Thyroid gland (tissue), 4 donors: ENCODE results near the gene IQSEC1. TPM values are rescaled to one million over a fixed set of nuclear protein-coding genes. Genes with fewer than 3 reads are reported as not detected.

ENCODE experiments used
- DNase-seq, 2 donors: peaks; one replicate each; pipeline ENCODE4 v3.0.0-alpha.2; 2019
- H3K27ac ChIP-seq, 3 donors: fragments of 200-600 bp; sonication (generic); 1 replicate in 2 of 3; 2 replicates in 1 of 3; pipeline ENCODE4 v1.5.1; 2016 to 2019; ENCODE audit warnings: mild to moderate bottlenecking in 1 of 3, moderate library complexity in 1 of 3
- H3K27me3 ChIP-seq: fragments of 200-600 bp; sonication (generic); one replicate; pipeline ENCODE4 v1.5.1; 2019
- H3K36me3 ChIP-seq, 2 donors: fragments of 200-600 bp; sonication (generic); one replicate each; pipeline ENCODE4 v1.5.1; 2016 to 2019
- H3K4me1 ChIP-seq, 2 donors: fragments of 200-600 bp; sonication (generic); one replicate each; pipeline ENCODE4 v1.5.1; 2017 to 2019
- H3K4me3 ChIP-seq, 3 donors: fragments of 200-600 bp; sonication (generic); replicated peaks in 1 of 3; 1 replicate in 2 of 3; 2 replicates in 1 of 3; pipeline ENCODE4 v1.5.1; 2016; ENCODE audit warnings: mild to moderate bottlenecking in 1 of 3
- H3K9me3 ChIP-seq: fragments of 200-600 bp; sonication (generic); one replicate; pipeline ENCODE4 v1.5.1; 2017
- CTCF ChIP-seq, 6 experiments: fragments of 200-600 bp in 3 of 6; fragments of 450-650 bp in 3 of 6; sonication (generic) in 3 of 6; IDR thresholded peaks; one replicate each; pipeline ENCODE4 v1.5.1; 2016 to 2019; ENCODE audit warnings: antibody characterized with exemption in 6 of 6, mild to moderate bottlenecking in 2 of 6, inconsistent platforms in 1 of 6, moderate library complexity in 1 of 6
- POLR2A ChIP-seq, 2 donors: fragments of 450-650 bp; IDR thresholded peaks; one replicate each; pipeline ENCODE4 v1.6.1; 2017; ENCODE audit warnings: antibody characterized with exemption in 2 of 2, mild to moderate bottlenecking in 2 of 2, moderate library complexity in 1 of 2
- WGBS, 2 donors: methylation state at CpG; one replicate each; pipeline ENCODE4 v1.1.5; 2017; 5-methylcytosine and 5-hydroxymethylcytosine counted together
- intact Hi-C: fragments of 100-400 bp; cut with DNase I; formaldehyde crosslinking; loops from one replicate; pipeline ENCODE4 v1.15.1; 2023
- total RNA-seq, 4 donors: library from RNA; depleted of rRNA; stranded (reverse); fragments of >200 nt; gene quantifications; one replicate each; pipeline ENCODE4 v1.2.3, GENCODE V29; 2016

The IQSEC1 gene
- total RNA-seq, 4 donors from 2014 or later, result 37.1 to 48.3 (median 38.9) TPM

GRCh38 chr3:13055634-13056033 is 17.6 kb downstream of the IQSEC1 start:
- WGBS, 2 donors, result 92 to 95% methylated on average over 4 to 7 of the region's 7 CpGs
- DNase-seq, result no peak
- Histone ChIP-seq H3K4me3 (no peak overlapping the region), H3K27ac (no peak overlapping the region), H3K27me3 (no peaks in the 10 kb centered on the region), H3K9me3 (no peaks in the 10 kb centered on the region), H3K36me3 (no peaks in the 10 kb centered on the region), H3K4me1 (peaks cover 0 to 5% of the 10 kb centered on the region in 2 donors)
- TF ChIP-seq POLR2A (IDR thresholded peaks at IDR 0.05), result no peak
- no peak for TF ChIP-seq CTCF (IDR thresholded peaks at IDR 0.05)
- intact Hi-C loops, result no loop called here

- Histone ChIP-seq H3K27me3 (no peaks in the 10 kb centered on the region), H3K9me3 (no peaks in the 10 kb centered on the region), H3K4me1 (peaks cover 0 to 5% of the 10 kb centered on the region in 2 donors), H3K27ac (no peak overlapping the region), H3K4me3 (no peak overlapping the region), H3K36me3 (no peaks in the 10 kb centered on the region)
- TF ChIP-seq POLR2A (IDR thresholded peaks at IDR 0.05), result no peak
- no peak for TF ChIP-seq CTCF (IDR thresholded peaks at IDR 0.05)
- DNase-seq, result no peak
- 80 to 82% methylated on average over 14 to 17 of the region's 31 CpGs for WGBS, 2 donors
- intact Hi-C loops, result no loop called here
These were observed 18.6 kb downstream of the IQSEC1 start for GRCh38 chr3:13054341-13055285.

GRCh38 chr3:13053893-13054292 is 19.3 kb downstream of the IQSEC1 start:
- no peak for DNase-seq
- H3K36me3 ChIP-seq, result no peaks in the 10 kb centered on the region
- TF ChIP-seq POLR2A (IDR thresholded peaks at IDR 0.05) (no peak), CTCF (IDR thresholded peaks at IDR 0.05) (no peak)
- H3K27ac ChIP-seq, result no peak overlapping the region
- H3K4me1 ChIP-seq, result peaks cover 0 to 5% of the 10 kb centered on the region in 2 donors
- H3K9me3 ChIP-seq, result no peaks in the 10 kb centered on the region
- no peak overlapping the region for H3K4me3 ChIP-seq
- no peaks in the 10 kb centered on the region for H3K27me3 ChIP-seq
- intact Hi-C loops, result no loop called here
- WGBS, 2 donors, result 76 to 88% methylated on average over 12 of the region's 12 CpGs

GRCh38 chr3:13053420-13053819 is 19.8 kb downstream of the IQSEC1 start:
- intact Hi-C loops, result no loop called here
- WGBS, 2 donors, result 68 to 82% methylated on average over 6 to 8 of the region's 8 CpGs
- Histone ChIP-seq H3K36me3 (no peaks in the 10 kb centered on the region), H3K27me3 (no peaks in the 10 kb centered on the region), H3K4me1 (peaks cover 0 to 5% of the 10 kb centered on the region in 2 donors), H3K27ac (no peak overlapping the region), H3K4me3 (no peak overlapping the region), H3K9me3 (no peaks in the 10 kb centered on the region)
- TF ChIP-seq POLR2A (IDR thresholded peaks at IDR 0.05) (no peak), CTCF (IDR thresholded peaks at IDR 0.05) (no peak)
- DNase-seq, result no peak

- TF ChIP-seq POLR2A (IDR thresholded peaks at IDR 0.05) (no peak), CTCF (IDR thresholded peaks at IDR 0.05) (no peak)
- no peaks in the 10 kb centered on the region for H3K36me3 ChIP-seq
- DNase-seq, result no peak
- H3K9me3 ChIP-seq, result no peaks in the 10 kb centered on the region
- intact Hi-C loops, result no loop called here
- WGBS, 2 donors, result 87 to 88% methylated on average over 16 of the region's 16 CpGs
- no peak overlapping the region for H3K27ac ChIP-seq
- peaks cover 0 to 5% of the 10 kb centered on the region in 2 donors for H3K4me1 ChIP-seq
- H3K27me3 ChIP-seq, result no peaks in the 10 kb centered on the region
- H3K4me3 ChIP-seq, result no peak overlapping the region
These were observed 20.9 kb downstream of the IQSEC1 start for GRCh38 chr3:13052191-13052820.
